Spleen (tissue), 11 donors: ENCODE results near the gene EPOP. TPM values are rescaled to one million over a fixed set of nuclear protein-coding genes. Genes with fewer than 3 reads are reported as not detected.

Experiments used
- DNase-seq: peaks from one replicate; pipeline ENCODE4 v3.0.0-alpha.2; 2020
- H3K27ac ChIP-seq, 8 donors: fragments of 200-600 bp; sonication (generic) in 7 of 8; 1 replicate in 4 of 8; 2 replicates in 4 of 8; pipeline versions ENCODE4 v1.5.0 to v1.8.0; 2016 to 2021; ENCODE audit warnings: inconsistent platforms in 4 of 8, mild to moderate bottlenecking in 4 of 8, moderate library complexity in 1 of 8
- H3K27me3 ChIP-seq, 7 donors: fragments of 200-600 bp; sonication (generic) in 6 of 7; replicated peaks in 1 of 7; 1 replicate in 4 of 7; 2 replicates in 3 of 7; pipeline versions ENCODE4 v1.5.0 to v1.8.0; 2016 to 2021; ENCODE audit warnings: inconsistent platforms in 3 of 7, mild to moderate bottlenecking in 1 of 7
- H3K36me3 ChIP-seq, 6 donors: fragments of 200-600 bp; sonication (generic) in 5 of 6; 1 replicate in 4 of 6; 2 replicates in 2 of 6; pipeline versions ENCODE4 v1.5.0 to v1.8.0; 2016 to 2021; ENCODE audit warnings: inconsistent platforms in 2 of 6
- H3K4me1 ChIP-seq, 6 donors: fragments of 200-600 bp; sonication (generic) in 5 of 6; 1 replicate in 3 of 6; 2 replicates in 3 of 6; pipeline versions ENCODE4 v1.5.0 to v1.8.0; 2016 to 2021; ENCODE audit warnings: inconsistent platforms in 3 of 6
- H3K4me3 ChIP-seq, 8 donors: fragments of 200-600 bp; sonication (generic) in 7 of 8; 1 replicate in 4 of 8; 2 replicates in 4 of 8; pipeline versions ENCODE4 v1.5.0 to v1.8.0; 2016 to 2021; ENCODE audit warnings: inconsistent platforms in 4 of 8, mild to moderate bottlenecking in 4 of 8, moderate library complexity in 2 of 8
- H3K9me3 ChIP-seq, 8 donors: fragments of 200-600 bp; sonication (generic) in 7 of 8; 1 replicate in 4 of 8; 2 replicates in 4 of 8; pipeline versions ENCODE4 v1.5.0 to v1.8.0; 2016 to 2021; ENCODE audit warnings: inconsistent platforms in 4 of 8
- POLR2A ChIP-seq, 3 donors: fragments of 450-650 bp; IDR thresholded peaks; one replicate each; pipeline ENCODE4 v1.5.1; 2017; ENCODE audit warnings: antibody characterized with exemption in 3 of 3, mild to moderate bottlenecking in 1 of 3
- POLR2AphosphoS5 ChIP-seq, 3 donors: sonication (generic); formaldehyde crosslinking; IDR thresholded peaks; one replicate each; pipeline ENCODE4 v1.5.1; 2017; ENCODE audit warnings: antibody characterized with exemption in 3 of 3
- WGBS, 5 donors: extraction: QIAGEN DNeasy Blood & Tissue Kit in 3 of 5; methylation state at CpG; one replicate each; pipeline versions ENCODE4 v1.1.5 to v1.1.7; 2013 to 2018; 5-methylcytosine and 5-hydroxymethylcytosine counted together
- intact Hi-C: fragments of 100-400 bp; cut with DNase I; formaldehyde crosslinking; loops from one replicate; pipeline ENCODE4 v1.15.0; 2023; ENCODE audit warnings: low total_unique reads
- polyA plus RNA-seq, 3 donors: library from polyadenylated mRNA; stranded (reverse); fragments of 200-250 nt; gene quantifications; one replicate each; pipeline ENCODE4 v1.2.1, GENCODE V29; 2013
- total RNA-seq, 7 donors: library from RNA; depleted of rRNA in 3 of 7; stranded (reverse); fragments of >200 nt in 3 of 7; fragmentation: NEBNext Ultra II Directional in 4 of 7; extraction: Animal tissue kit (Norgen Biotek cat#: 25700) in 4 of 7; gene quantifications; one replicate each; pipeline versions ENCODE4 v1.1.0 to v1.2.1, GENCODE V29; 2016 to 2021
- TF ChIP-seq, protein P1 (sequence below), 11 experiments: fragments of 200-600 bp in 7 of 11; fragments of 450-650 bp in 4 of 11; sonication (generic) in 4 of 11; IDR thresholded peaks in 8 of 11; conservative IDR thresholded peaks in 3 of 11; 1 replicate in 7 of 11; 2 replicates in 4 of 11; pipeline versions ENCODE4 v1.4.0 to v1.8.0; 2016 to 2021; ENCODE audit warnings: antibody characterized with exemption in 11 of 11, inconsistent platforms in 4 of 11, mild to moderate bottlenecking in 1 of 11
- donor health status: healthy with polysubstance abuse.
- donor health status: DM: no; HTN: no; CAD: no; lungs with moderate emphysema.
- donor health status: DM: no; HTN: no; CAD: no.
- donor health status: Bipolar disorder and iron deficiency.
- donor health status: healthy.
- donor health status: DM: no; HTN: no; CAD: no.
- donor health status: DM: yes; HTN: yes; CAD: no.

EPOP gene
- total and polyA plus RNA-seq, 10 donors: 0.51 to 6.4 (median 2.6) TPM

DNA sequence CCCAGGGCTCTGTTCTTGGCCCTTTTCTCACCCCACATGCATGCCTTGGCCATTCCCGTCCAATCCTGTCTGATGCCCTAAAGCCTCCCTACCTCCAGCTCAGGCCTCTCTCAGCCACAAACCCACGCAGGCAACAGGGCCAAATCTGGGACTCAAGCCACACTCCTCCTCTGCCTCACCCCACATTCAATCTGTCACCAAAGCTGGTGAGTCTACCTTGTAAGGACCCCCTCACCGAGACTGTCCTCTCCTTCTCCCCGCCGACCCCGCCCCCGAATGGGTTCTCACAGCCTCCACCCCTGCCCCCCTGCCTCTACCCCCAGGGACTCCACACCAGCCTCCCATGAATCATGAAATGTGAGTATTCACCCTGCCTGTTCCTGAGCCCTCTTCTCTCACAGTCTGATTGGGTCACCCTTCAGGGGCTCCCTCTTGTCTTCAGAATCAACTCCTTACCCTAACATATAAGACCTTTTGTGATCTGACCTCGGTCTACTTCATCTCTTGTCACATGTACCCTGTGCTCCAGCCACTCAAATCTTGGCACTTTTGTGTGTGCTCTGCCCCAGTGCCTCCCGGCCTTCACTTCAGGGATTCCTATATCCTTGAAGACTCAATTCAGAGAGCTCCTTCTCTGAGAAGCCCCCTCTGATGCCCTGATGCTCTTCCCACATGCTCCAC lies 10.7 kb downstream of the EPOP start:
- H3K9me3 ChIP-seq: no peaks in the 10 kb centered on the region
- H3K36me3 ChIP-seq: no peaks in the 10 kb centered on the region
- H3K4me1 ChIP-seq: peaks cover 0 to 13% (median 5%) of the 10 kb centered on the region in 6 donors
- H3K4me3 ChIP-seq: no peak overlapping the region
- WGBS, 5 donors: 85 to 95% (median 89%) methylated on average over 9 of the region's 9 CpGs
- intact Hi-C loops: loop anchor here (10.0 kb wide), 2 partner anchors 99 to 169 kb away; no protein-coding TSS in a partner anchor
- no peak for DNase-seq
- H3K27ac ChIP-seq: no peak overlapping the region
- TF ChIP-seq, protein P1, sequence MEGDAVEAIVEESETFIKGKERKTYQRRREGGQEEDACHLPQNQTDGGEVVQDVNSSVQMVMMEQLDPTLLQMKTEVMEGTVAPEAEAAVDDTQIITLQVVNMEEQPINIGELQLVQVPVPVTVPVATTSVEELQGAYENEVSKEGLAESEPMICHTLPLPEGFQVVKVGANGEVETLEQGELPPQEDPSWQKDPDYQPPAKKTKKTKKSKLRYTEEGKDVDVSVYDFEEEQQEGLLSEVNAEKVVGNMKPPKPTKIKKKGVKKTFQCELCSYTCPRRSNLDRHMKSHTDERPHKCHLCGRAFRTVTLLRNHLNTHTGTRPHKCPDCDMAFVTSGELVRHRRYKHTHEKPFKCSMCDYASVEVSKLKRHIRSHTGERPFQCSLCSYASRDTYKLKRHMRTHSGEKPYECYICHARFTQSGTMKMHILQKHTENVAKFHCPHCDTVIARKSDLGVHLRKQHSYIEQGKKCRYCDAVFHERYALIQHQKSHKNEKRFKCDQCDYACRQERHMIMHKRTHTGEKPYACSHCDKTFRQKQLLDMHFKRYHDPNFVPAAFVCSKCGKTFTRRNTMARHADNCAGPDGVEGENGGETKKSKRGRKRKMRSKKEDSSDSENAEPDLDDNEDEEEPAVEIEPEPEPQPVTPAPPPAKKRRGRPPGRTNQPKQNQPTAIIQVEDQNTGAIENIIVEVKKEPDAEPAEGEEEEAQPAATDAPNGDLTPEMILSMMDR (IDR thresholded peaks at IDR 0.05 in 8 of 11, conservative IDR thresholded peaks at IDR 0.05 in 3 of 11): no peak
- TF ChIP-seq POLR2AphosphoS5 (IDR thresholded peaks at IDR 0.05) (no peak), POLR2A (IDR thresholded peaks at IDR 0.05) (no peak)
- peaks cover 0 to 80% (median 11%) of the 10 kb centered on the region in 7 donors for H3K27me3 ChIP-seq

DNA sequence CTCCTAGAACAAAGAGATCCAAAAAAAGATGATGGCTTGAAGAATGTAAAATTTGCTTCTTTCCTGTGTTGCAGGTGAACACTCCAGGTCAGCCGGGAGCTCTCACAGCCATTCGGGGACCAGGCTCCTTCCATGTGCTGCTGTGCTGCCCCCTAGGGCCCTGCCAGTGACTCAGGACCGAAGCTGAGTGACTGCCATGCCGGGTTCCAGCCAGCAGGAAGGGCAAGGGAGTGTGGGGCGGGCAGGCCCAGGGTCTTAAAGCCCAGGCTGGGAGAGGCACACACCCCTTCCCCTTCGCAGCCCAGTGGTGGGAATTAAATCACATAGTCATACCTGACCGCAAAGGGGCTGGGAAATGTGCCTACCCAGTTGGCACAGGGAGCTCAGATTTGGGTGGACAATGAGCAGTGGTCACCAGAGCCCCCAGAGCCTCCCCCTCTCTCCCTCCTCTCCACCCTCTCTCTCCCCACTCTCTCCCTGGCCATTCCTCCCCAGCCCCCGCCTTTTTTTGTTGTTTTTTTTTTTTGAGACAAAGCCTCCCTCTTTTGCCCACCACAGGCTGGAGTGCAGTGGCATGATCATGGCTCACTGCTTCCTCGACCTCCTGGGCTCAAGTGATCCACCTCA lies 11.5 kb downstream of the EPOP start:
- intact Hi-C loops: loop anchor here (10.0 kb wide), 2 partner anchors 98 to 168 kb away; no protein-coding TSS in a partner anchor

DNA sequence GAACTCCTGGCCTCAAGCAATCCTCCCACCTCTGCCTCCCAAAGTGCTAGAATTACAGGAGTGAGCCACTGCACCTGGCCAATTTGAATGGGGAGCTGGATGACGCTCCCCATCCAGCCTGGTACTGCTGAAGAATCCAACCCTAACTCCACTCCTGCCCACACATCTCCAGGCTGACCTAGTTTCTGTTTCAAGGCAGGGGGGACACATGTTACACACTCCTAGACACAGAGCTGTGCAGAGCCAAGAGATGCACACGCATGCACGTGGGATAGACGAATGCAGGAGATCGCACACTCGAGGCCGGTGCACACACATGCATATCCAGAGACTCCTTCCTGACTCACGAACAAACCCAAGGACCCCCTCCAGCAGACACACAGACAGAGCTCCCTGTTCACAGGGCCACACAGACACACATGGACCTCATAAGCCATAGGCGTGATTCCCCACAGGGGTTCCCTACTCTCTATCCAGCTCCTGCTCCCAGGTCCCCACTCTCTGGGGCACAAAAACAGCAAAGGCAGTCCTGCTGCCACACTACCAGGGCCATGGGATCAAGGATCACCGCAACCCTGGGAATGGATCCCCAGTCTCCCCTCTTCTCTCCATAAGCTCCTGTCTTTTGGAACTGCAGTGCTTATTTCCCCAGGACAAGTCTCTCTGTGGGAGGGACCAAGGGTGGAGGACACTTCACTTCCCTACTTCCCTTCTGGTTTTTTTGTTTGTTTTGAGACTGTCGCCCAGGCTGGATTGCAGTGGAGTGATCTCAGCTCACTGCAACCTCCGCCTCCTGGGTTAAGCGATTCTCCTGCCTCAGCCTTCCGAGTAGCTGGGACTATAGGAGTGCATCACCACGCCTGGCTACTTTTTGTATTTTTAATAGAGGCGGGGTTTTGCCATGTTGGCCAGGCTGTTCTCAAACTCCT lies 14.4 kb downstream of the EPOP start:
- peaks cover 0 to 72% (median 9%) of the 10 kb centered on the region in 7 donors for H3K27me3 ChIP-seq

More for the DNA sequence above, 11.5 kb downstream of the EPOP start:
- H3K4me3 ChIP-seq: no peak overlapping the region
- peaks cover 0 to 21% (median 11%) of the 10 kb centered on the region in 6 donors for H3K4me1 ChIP-seq
- TF ChIP-seq POLR2AphosphoS5 (IDR thresholded peaks at IDR 0.05): no peak
- TF ChIP-seq, protein P1 (IDR thresholded peaks at IDR 0.05 in 8 of 11, conservative IDR thresholded peaks at IDR 0.05 in 3 of 11): peak in 10 of 11 experiments; percentile 7 to 60 (median 46)
- H3K27ac ChIP-seq: no peak overlapping the region
- H3K36me3 ChIP-seq: no peaks in the 10 kb centered on the region
- DNase-seq: peak; percentile 76
- 23 to 30% (median 26%) methylated on average over 9 of the region's 9 CpGs for WGBS, 5 donors
- peaks cover 0 to 80% (median 4%) of the 10 kb centered on the region in 7 donors for H3K27me3 ChIP-seq
- no peaks in the 10 kb centered on the region for H3K9me3 ChIP-seq

More for the DNA sequence above, 14.4 kb downstream of the EPOP start:
- no peak for DNase-seq
- TF ChIP-seq, protein P1 (IDR thresholded peaks at IDR 0.05 in 8 of 11, conservative IDR thresholded peaks at IDR 0.05 in 3 of 11): no peak
- no peak for TF ChIP-seq POLR2AphosphoS5 (IDR thresholded peaks at IDR 0.05)
- TF ChIP-seq POLR2A (IDR thresholded peaks at IDR 0.05): no peak
- WGBS, 5 donors: 74 to 83% (median 77%) methylated on average over 16 of the region's 16 CpGs
- intact Hi-C loops: loop anchor here (10.0 kb wide), 2 partner anchors 96 to 166 kb away; no protein-coding TSS in a partner anchor
- Histone ChIP-seq H3K27ac (no peak overlapping the region), H3K9me3 (no peaks in the 10 kb centered on the region), H3K4me3 (no peak overlapping the region), H3K36me3 (no peaks in the 10 kb centered on the region), H3K4me1 (peaks cover 0 to 29% (median 11%) of the 10 kb centered on the region in 6 donors)
